ENCODE measurements around the gene HOXA5.
A peak's percentile ranks its signal among the peaks of the same experiment; 100 is the strongest.

HOXA5 gene

DNA sequence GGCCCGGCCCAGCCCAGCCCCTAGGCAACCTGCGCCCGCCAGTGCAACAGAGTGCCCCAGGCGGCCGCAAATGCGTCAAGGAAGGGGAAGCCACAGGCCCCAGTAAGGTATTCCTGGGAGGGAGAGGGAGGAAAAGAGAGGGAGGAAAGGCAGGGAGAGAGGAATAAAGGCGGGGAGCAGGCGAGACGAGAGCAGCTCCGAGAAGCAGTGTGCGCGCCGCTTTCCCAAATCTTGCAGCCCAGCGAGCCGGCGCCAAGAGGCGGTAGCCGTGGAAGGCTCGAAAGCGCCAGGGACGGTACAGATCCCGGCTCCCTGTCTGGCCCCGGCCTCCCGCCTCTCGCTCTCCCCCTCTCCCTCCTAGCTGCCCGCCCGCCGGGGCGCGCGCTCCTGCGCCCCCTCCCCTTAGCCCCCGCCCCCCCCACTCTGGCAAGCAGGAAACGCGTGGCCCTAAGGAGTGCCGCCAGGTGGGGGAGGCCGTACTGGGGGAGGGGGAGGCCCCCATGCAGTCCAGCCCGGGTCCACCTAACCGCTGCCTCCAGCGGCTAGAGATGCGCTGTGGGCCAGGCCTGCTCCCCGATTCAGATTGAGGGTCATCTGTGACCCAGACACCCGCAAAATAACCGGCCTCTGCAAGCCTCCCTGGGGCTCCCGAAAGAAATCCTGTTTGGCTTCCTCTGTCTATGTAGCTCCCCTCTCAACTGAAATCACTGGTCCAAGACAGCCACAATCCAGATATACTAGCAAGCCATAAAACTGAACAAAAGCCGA is 26.4 kb upstream of the HOXA5 start:
- Mint-ChIP-seq H3K27me3 (peaks cover 78% of the 10 kb centered on the region), H3K36me3 (ENCODE audit: low read depth) (no peaks in the 10 kb centered on the region), H3K27ac (no peak overlapping the region), H3K4me1 (ENCODE audit: low read depth) (peaks cover 41% of the 10 kb centered on the region), H3K4me3 (no peak overlapping the region), H3K9me3 (no peaks in the 10 kb centered on the region)
- peak; percentile 32 for DNase-seq

DNA sequence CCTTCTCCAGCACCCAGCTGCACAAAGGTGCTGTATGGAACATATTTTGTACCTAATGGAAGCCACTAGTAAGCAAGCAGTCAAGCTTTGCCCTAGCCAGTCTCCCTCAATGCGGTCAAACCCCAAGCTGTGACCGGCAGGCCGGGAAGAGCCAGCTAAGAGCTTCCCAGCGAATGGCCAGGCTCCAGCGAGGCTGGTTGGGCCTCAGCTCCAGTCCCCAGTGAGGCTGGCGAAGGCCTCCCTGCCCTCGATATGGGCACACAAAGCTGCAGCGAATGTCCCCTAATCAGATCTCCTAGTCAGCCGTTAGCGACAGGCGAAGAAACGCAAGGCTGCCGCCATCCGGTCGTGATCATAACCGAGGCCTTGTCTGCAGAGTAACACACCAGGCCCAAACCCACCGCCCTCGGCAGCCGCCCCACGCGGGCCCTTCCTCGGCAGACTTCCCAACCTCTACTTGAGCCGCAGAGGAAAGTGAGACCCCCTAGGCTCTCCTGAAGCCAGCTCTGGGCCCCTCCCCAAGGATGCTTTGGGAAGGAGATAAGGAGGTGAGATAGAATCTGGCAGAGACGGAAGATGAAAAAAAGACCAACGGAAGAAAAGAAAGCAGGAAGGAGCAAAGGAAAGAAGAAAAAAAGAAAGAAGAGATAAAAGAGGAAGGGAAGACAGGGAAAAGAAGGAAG is 24.9 kb upstream of the HOXA5 start:
- peak; percentile 59 for DNase-seq
- Mint-ChIP-seq H3K9me3 (no peaks in the 10 kb centered on the region), H3K27me3 (peaks cover 84% of the 10 kb centered on the region), H3K4me3 (no peak overlapping the region), H3K36me3 (ENCODE audit: low read depth) (no peaks in the 10 kb centered on the region), H3K27ac (peak overlapping the region; percentile 30), H3K4me1 (ENCODE audit: low read depth) (peaks cover 49% of the 10 kb centered on the region)

DNA sequence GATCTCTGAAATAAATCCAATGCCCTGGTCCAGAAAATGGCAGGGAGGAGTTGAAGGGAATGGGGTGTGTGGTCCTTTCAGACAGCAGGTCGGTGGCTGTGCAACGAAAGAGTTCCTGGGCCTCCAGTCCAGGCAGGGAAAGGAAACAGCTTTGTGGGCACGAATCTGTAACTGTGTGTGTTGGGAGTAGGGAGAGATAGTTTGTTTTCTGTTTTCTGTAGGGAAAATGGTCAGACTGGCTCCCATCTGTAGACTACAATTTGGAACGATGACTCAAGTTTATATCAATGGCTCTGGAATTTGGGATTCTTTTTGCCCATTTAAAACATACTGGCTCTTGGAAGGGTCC is 24.4 kb upstream of the HOXA5 start:
- Mint-ChIP-seq H3K4me1 (ENCODE audit: low read depth) (peaks cover 49% of the 10 kb centered on the region), H3K9me3 (no peaks in the 10 kb centered on the region), H3K36me3 (ENCODE audit: low read depth) (no peaks in the 10 kb centered on the region), H3K4me3 (no peak overlapping the region), H3K27ac (peak overlapping the region; percentile 30), H3K27me3 (peaks cover 89% of the 10 kb centered on the region)
- peak; percentile 20 for DNase-seq

DNA sequence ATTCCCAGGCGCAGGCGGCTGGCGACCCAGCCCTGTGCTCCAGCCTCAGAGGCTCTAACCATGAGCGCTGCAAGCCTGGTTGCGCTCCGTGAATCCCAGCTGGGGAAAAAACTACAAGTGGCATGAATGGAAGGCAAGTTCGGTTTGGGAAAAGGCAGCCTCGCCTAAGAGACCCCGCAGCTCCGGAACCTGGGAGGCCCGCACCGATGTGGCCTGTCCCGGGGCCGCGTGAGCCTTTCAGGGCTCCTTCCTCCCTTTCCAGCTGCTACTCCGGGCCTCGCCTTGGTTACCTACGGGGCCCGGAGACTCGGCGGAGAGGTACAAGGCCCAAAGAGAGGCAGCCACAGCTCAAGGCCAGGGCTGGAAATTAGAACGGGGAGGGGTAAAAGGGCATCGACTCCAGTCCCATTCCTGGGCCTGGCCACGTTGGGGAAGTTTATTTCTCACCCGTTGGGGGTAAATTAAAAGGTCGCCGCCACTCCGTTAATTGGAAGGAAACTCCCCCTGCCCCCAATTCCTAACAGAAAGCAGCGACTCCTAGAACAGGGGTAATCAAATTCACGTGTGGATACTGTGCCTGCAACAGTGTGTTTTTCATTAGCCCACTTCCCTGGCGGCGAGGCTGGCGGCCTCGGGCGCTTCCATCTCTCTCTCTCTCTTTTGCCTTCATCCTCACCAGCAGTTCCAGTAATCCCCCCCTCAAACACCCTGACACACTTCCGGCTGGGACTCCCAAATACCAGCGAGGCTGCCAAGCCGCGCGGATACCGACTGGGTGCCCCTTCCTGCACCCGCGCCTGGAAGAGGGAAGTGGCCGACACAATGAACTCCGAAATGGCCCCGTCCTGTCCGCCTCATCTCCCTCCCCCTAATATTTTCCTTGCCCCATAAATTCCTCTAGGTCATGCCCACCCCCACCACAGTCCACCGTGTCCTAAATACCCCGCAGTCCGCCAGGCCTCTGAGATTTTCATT is 23.3 kb upstream of the HOXA5 start:
- peak; percentile 43 for DNase-seq
- Mint-ChIP-seq H3K9me3 (no peaks in the 10 kb centered on the region), H3K36me3 (ENCODE audit: low read depth) (no peaks in the 10 kb centered on the region), H3K27ac (peak overlapping the region; percentile 26), H3K4me3 (peak overlapping the region; percentile 21), H3K27me3 (peaks cover 91% of the 10 kb centered on the region), H3K4me1 (ENCODE audit: low read depth) (peaks cover 40% of the 10 kb centered on the region)

DNA sequence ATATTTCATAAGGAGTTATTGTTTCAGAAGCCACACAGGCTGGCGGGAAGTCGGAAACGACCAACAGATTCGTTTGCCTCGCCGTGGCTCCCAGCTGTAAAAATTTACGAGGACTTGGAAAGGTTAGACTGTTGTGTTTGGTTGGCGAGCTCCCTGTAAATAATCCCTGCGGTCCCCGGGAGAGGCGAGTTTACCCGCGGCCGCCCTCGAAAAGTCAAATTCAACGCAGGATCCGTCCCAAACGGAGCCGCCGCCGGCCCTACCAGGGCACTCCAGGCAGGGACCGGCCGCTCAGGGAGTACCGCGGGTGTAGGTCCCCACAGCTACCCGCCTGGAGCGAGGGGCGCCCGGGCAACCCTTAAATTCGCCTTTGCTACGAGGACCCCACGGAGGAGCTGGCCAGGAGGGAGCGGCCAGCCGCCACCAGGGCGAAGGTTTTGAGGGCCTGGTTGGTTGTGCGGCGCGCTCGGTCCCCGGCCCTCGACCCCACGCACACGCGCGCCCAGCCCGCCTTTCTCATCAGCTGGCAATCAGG is 22.6 kb upstream of the HOXA5 start:
- Mint-ChIP-seq H3K4me1 (ENCODE audit: low read depth) (peaks cover 36% of the 10 kb centered on the region), H3K27me3 (peaks cover 88% of the 10 kb centered on the region), H3K27ac (peak overlapping the region; percentile 79), H3K4me3 (peak overlapping the region; percentile 33), H3K9me3 (no peaks in the 10 kb centered on the region), H3K36me3 (ENCODE audit: low read depth) (no peaks in the 10 kb centered on the region)
- DNase-seq = peak; percentile 47

DNA sequence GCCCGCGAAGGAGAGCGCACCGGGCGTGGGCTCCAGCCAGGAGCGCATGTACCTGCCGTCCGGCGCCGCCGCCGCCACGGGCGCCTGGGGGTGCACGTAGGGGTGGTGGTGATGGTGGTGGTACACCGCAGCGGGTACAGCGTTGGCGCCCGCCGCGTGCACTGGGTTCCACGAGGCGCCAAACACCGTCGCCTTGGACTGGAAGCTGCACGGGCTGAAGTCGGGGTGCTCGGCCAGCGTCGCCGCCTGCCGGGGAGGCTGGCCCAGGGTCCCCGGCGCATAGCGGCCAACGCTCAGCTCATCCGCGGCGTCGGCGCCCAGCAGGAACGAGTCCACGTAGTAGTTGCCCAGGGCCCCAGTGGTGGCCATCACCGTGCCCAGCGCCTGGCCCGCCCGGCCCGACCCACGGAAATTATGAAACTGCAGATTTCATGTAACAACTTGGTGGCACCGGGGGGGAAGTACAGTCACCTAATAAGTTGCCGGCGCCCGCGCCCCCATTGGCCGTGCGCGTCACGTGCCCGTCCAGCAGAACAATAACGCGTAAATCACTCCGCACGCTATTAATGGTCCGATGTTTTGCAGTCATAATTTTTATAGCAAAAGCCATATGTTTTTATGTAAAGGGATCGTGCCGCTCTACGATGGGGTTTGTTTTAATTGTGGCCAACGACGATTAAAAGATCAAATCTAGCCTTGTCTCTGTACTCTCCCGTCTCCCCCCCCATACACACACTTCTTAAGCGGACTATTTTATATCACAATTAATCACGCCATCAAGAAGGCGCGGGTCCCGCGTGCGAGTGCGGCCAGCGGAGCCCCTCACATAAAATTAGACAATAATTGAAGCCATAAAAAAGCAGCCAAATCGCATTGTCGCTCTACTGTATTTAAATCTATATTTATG is 21.9 kb upstream of the HOXA5 start, which contains the start of gene HOXA9:
TSS of gene HOXA9 (minus strand) at position 449 of the 907 bp plus-strand sequence. CDS start at position 369, 80 bp downstream.
- peak; percentile 53 for DNase-seq
- peaks cover 86% of the 10 kb centered on the region for H3K27me3 Mint-ChIP-seq
- H3K27ac Mint-ChIP-seq = peak within 1 kb of the TSS; percentile 79
- peaks cover 37% of the 10 kb centered on the region for H3K4me1 Mint-ChIP-seq (ENCODE audit: low read depth)
- no peaks in the 10 kb centered on the region for H3K36me3 Mint-ChIP-seq (ENCODE audit: low read depth)
- peak within 1 kb of the TSS; percentile 33 for H3K4me3 Mint-ChIP-seq
- no peaks in the 10 kb centered on the region for H3K9me3 Mint-ChIP-seq

DNA sequence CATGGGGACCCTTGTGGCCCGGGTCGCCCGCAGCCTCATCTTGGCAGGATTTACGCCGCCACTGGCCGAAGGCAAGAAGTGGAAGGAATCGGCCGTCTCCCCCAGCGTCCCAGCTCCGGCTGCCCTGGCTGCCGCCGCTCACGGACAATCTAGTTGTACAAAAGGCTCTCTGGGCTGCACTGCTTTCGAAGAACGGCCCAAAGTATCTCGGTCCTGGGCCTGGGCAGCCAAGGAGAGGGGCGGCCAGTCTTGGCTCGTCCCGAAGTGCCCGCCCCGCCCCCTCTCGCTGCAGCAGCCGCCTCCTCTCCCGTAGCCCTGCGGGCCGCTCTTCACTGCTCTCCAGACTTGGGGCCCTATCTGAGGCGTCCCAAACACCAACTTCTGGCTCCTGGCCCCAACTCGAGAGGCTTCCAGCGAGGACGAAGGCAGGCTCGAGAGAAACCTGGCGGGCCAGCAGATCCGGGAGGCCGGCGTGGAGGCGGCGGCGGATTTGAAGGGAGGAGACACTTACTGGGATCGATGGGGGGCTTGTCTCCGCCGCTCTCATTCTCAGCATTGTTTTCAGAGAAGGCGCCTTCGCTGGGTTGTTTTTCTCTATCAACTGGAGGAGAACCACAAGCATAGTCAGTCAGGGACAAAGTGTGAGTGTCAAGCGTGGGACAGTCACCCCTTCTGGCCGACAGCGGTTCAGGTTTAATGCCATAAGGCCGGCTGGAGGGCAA is 21.0 kb upstream of the HOXA5 start:
- DNase-seq = peak; percentile 53
- Mint-ChIP-seq H3K4me3 (peak overlapping the region; percentile 20), H3K27me3 (peaks cover 89% of the 10 kb centered on the region), H3K27ac (peak overlapping the region; percentile 59), H3K36me3 (ENCODE audit: low read depth) (no peaks in the 10 kb centered on the region), H3K9me3 (no peaks in the 10 kb centered on the region), H3K4me1 (ENCODE audit: low read depth) (peaks cover 37% of the 10 kb centered on the region)

DNA sequence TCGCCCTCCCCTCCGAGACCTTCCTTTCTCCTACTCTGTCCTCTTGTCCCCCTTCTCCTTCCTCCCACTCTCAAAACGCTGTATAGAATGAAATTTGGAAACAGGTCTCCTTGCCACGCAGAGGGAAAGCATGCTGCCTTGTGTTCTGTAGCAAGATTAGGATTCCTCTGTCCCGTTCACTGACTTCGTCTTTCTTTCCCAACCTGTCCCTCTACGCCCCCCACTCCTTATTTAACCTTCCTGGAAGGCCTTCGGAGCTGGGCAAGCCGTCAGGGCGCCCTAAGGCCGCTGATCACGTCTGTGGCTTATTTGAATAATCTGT is 20.5 kb upstream of the HOXA5 start:
- Mint-ChIP-seq H3K36me3 (ENCODE audit: low read depth) (no peaks in the 10 kb centered on the region), H3K9me3 (no peaks in the 10 kb centered on the region), H3K27me3 (peaks cover 89% of the 10 kb centered on the region), H3K27ac (peak overlapping the region; percentile 3), H3K4me3 (no peak overlapping the region), H3K4me1 (ENCODE audit: low read depth) (peaks cover 37% of the 10 kb centered on the region)
- no peak for DNase-seq

DNA sequence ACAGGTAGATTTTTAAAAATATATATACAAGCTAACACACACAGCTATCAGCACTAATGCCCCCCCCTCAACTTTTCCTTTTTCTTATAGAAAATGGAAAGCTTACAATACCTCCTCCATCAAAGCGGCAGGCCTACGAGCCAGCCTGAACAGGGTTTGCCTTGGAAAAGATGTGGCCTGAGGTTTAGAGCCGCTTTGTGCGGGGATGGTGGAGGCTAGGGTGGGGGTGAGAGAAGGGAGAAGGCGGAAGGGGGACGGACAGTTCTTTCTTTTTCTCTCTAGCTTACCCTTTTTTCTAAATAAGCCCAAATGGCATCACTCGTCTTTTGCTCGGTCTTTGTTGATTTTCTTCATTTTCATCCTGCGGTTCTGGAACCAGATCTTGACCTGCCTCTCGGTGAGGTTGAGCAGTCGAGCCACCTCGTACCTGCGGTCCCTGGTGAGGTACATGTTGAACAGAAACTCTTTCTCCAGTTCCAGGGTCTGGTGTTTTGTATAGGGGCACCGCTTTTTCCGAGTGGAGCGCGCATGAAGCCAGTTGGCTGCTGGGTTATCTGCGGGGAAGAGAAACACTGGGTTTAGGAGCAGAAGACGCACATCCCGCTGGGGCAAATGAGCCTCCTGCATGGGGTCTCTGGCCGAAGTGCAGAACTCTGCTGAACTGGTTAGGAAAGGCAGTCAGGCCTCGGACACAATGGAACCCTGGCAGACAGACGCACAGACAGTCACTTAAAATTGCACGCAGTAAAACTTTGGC is 20.0 kb upstream of the HOXA5 start:
- Mint-ChIP-seq H3K27ac (no peak overlapping the region), H3K4me3 (no peak overlapping the region), H3K27me3 (peaks cover 89% of the 10 kb centered on the region), H3K9me3 (no peaks in the 10 kb centered on the region), H3K4me1 (ENCODE audit: low read depth) (peaks cover 35% of the 10 kb centered on the region), H3K36me3 (ENCODE audit: low read depth) (no peaks in the 10 kb centered on the region)
- DNase-seq = peak; percentile 30

DNA sequence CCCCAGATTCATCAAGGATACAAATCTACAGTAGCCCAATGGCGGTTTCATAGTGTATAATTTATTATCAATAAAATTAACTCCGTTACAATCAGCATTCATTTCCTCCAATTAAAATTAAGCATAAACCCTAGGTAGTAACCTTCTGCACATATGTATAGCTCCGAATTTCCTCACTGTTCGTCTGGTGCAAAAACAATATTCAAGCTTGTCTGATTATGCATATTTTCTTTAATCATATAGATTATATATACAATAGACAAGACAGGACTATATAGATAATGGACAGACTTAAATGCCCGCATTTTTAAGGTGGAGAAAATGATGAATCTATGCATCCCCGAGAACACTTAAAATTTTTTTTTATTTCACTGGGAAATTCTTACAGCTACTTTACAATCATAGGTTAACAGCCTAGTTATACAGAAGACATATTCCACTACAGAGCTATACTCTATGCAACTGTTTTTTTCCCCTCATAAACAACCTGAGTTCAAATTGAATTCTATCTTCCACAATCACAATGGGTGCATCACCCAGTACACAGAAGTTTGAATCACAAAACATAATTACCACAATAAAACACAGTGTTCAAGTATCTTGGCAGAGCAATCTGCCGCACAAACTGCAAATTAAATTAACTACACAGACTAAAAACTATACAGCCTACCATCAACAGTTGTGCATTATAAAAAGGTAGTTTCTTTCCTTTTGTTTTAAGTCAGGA is 19.2 kb upstream of the HOXA5 start:
- H3K27me3 Mint-ChIP-seq = peaks cover 89% of the 10 kb centered on the region
- H3K36me3 Mint-ChIP-seq (ENCODE audit: low read depth) = no peaks in the 10 kb centered on the region
- no peak for DNase-seq
- H3K4me1 Mint-ChIP-seq (ENCODE audit: low read depth) = peaks cover 37% of the 10 kb centered on the region
- no peaks in the 10 kb centered on the region for H3K9me3 Mint-ChIP-seq
- H3K4me3 Mint-ChIP-seq = no peak overlapping the region
- no peak overlapping the region for H3K27ac Mint-ChIP-seq

DNA sequence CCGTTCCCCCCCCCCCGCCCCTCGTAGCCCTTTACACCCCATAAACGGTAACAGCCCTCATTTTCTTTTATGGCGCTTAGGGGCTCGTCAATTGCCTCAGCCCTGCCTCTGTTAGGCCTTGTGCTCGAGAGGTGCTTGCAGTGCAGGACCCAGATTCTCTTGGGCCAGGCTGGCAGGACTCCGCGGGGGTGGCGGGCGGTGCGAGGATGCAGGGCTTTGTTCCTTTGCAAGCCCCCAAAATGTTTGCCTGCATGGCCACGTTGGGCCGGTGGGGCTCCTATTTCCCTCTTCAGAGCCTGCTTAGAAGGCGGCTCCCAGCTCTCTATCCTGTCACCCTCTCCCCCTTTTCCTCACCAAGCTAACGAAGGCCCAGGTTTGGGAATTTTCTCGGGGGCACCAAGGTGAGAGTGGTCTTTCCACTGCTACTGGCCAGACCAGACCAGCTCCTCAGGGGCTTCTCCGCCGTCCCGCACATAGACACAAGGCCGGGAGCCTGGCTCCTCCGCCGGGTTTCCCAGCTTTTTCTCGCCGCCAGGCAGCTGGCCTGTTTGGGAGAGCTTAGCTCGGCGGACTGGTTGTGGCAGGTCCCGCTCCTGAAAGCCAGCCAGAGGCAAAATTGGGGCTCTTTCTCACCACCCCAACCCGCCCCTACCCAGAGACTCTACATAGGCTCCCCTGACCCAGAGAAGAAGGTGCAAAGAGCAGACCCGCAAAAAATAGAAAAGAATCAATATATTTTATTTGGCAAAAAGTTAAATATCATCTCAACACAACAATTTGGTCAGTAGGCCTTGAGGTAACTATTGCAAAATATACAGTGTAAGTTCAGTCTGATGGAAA is 18.5 kb upstream of the HOXA5 start:
- H3K36me3 Mint-ChIP-seq (ENCODE audit: low read depth) = no peaks in the 10 kb centered on the region
- peaks cover 89% of the 10 kb centered on the region for H3K27me3 Mint-ChIP-seq
- peaks cover 37% of the 10 kb centered on the region for H3K4me1 Mint-ChIP-seq (ENCODE audit: low read depth)
- H3K9me3 Mint-ChIP-seq = no peaks in the 10 kb centered on the region
- DNase-seq = peak; percentile 31
- no peak overlapping the region for H3K27ac Mint-ChIP-seq
- H3K4me3 Mint-ChIP-seq = no peak overlapping the region
